Motor neuron (in vitro differentiated cells): ENCODE results near the gene ANKFN1. TPM values are rescaled to one million over a fixed set of nuclear protein-coding genes. Genes with fewer than 3 reads are reported as not detected.
A peak's percentile ranks its signal among the peaks of the same experiment; 100 is the strongest.

Source experiments
- ATAC-seq, 8 experiments: fragments of 200-7000 bp; cut with Tn5 transposase; replicated peaks in 6 of 8; 2 replicates each; pipeline ENCODE4 v1.8.0; 2021; ENCODE audit warnings: mild to moderate bottlenecking in 8 of 8, moderate library complexity in 8 of 8
- H3K27ac ChIP-seq, 2 donors: fragments of 250-450 bp; sonication (Bioruptor Pico); 2 replicates each; pipeline ENCODE4 v1.9.0; 2021; ENCODE audit warnings: antibody characterized with exemption in 2 of 2, mild to moderate bottlenecking in 2 of 2, moderate library complexity in 1 of 2
- H3K4me1 ChIP-seq, 2 donors: fragments of 250-450 bp; sonication (Bioruptor Pico); replicated peaks in 1 of 2; 2 replicates each; pipeline ENCODE4 v1.6.1; 2021; ENCODE audit warnings: antibody characterized with exemption in 2 of 2, mild to moderate bottlenecking in 2 of 2, moderate library complexity in 1 of 2
- H3K4me3 ChIP-seq, 5 donors: fragments of 250-450 bp; sonication (Bioruptor Pico); 2 replicates each; pipeline ENCODE4 v1.9.0; 2021; ENCODE audit warnings: antibody characterized with exemption in 5 of 5, mild to moderate bottlenecking in 5 of 5, moderate library complexity in 4 of 5
- WGBS, 10 experiments: fragments of 450-650 bp; shearing (Covaris generic); methylation state at CpG; one replicate each; pipeline ENCODE4 v1.0.0; 2022; 5-methylcytosine and 5-hydroxymethylcytosine counted together
- in situ Hi-C, 9 experiments: fragments of 400-800 bp; cut with MboI; loops; one replicate each; pipeline ENCODE4 v1.15.0; 2021; ENCODE audit warnings: low sequenced_read_pairs in 9 of 9, low pct_unique_long_range_greater_than_20kb in 2 of 9; ENCODE audit not compliant: unreplicated experiment in 9 of 9
- total RNA-seq, 8 experiments: library from RNA; unstranded; fragments of 300-600 nt; gene quantifications; 2 replicates each; pipeline versions ENCODE4 v1.2.3 to v1.2.4, GENCODE V29; 2022

The ANKFN1 gene
- total RNA-seq, 8 experiments from 2014 or later: 0.35 to 19.2 (median 1.1) TPM; not detected in 1

GRCh38 chr17:56448371-56448770 lies 295.1 kb downstream of the ANKFN1 start:
- H3K4me3 ChIP-seq: no peak overlapping the region
- in situ Hi-C loops: no loop called here
- ATAC-seq: no peak
- 0 to 92% (median 75%) methylated on average over 1 to 2 of the region's 2 CpGs; no CpG with 5 or more reads in 1 of the 10 experiments for WGBS, 10 experiments
- H3K4me1 ChIP-seq: no peaks in the 10 kb centered on the region
- H3K27ac ChIP-seq: no peak overlapping the region

GRCh38 chr17:56449176-56449575 lies 295.9 kb downstream of the ANKFN1 start:
- no peak overlapping the region for H3K4me3 ChIP-seq
- in situ Hi-C loops: no loop called here
- no peak for ATAC-seq
- no peak overlapping the region for H3K27ac ChIP-seq
- no peaks in the 10 kb centered on the region for H3K4me1 ChIP-seq
- WGBS, 10 experiments: 29 to 100% (median 65%) methylated on average over 1 to 8 of the region's 8 CpGs

- in situ Hi-C loops: loop anchor here in 1 of 9 experiments (25.0 kb wide), 1 partner anchor 614 kb away; no protein-coding TSS in a partner anchor
- 0 to 100% (median 80%) methylated on average over 1 of the region's 1 CpG; no CpG with 5 or more reads in 5 of the 10 experiments for WGBS, 10 experiments
- ATAC-seq: no peak
- Histone ChIP-seq H3K27ac (no peak overlapping the region), H3K4me3 (no peak overlapping the region), H3K4me1 (no peaks in the 10 kb centered on the region)
These were observed 298.4 kb downstream of the ANKFN1 start for GRCh38 chr17:56451629-56452028.

- 20 to 100% (median 80%) methylated on average over 1 of the region's 1 CpG; no CpG with 5 or more reads in 3 of the 10 experiments for WGBS, 10 experiments
- no peak overlapping the region for H3K27ac ChIP-seq
- no peaks in the 10 kb centered on the region for H3K4me1 ChIP-seq
- no peak for ATAC-seq
- in situ Hi-C loops: loop anchor here in 1 of 9 experiments (25.0 kb wide), 1 partner anchor 615 kb away; no protein-coding TSS in a partner anchor
- H3K4me3 ChIP-seq: no peak overlapping the region
These were observed 299.2 kb downstream of the ANKFN1 start for GRCh38 chr17:56452461-56452860.

GRCh38 chr17:56457501-56457900 lies 304.2 kb downstream of the ANKFN1 start:
- 0 to 89% (median 63%) methylated on average over 1 to 5 of the region's 5 CpGs for WGBS, 10 experiments
- no peak overlapping the region for H3K27ac ChIP-seq
- H3K4me1 ChIP-seq: no peaks in the 10 kb centered on the region
- no peak for ATAC-seq
- in situ Hi-C loops: loop anchor here in 1 of 9 experiments (25.0 kb wide), 1 partner anchor 620 kb away; no protein-coding TSS in a partner anchor
- no peak overlapping the region for H3K4me3 ChIP-seq

- no peak overlapping the region for H3K4me3 ChIP-seq
- in situ Hi-C loops: loop anchor here in 1 of 9 experiments (25.0 kb wide), 1 partner anchor 629 kb away; no protein-coding TSS in a partner anchor
- no peaks in the 10 kb centered on the region for H3K4me1 ChIP-seq
- H3K27ac ChIP-seq: no peak overlapping the region
- no peak for ATAC-seq
- 40 to 100% (median 89%) methylated on average over 1 of the region's 1 CpG; no CpG with 5 or more reads in 1 of the 10 experiments for WGBS, 10 experiments
These were observed 312.6 kb downstream of the ANKFN1 start for GRCh38 chr17:56465886-56466285.

- no peak overlapping the region for H3K27ac ChIP-seq
- H3K4me3 ChIP-seq: no peak overlapping the region
- H3K4me1 ChIP-seq: no peaks in the 10 kb centered on the region
- in situ Hi-C loops: loop anchor here in 1 of 9 experiments (25.0 kb wide), 1 partner anchor 632 kb away; no protein-coding TSS in a partner anchor
- 33 to 57% methylated on average over 1 of the region's 2 CpGs; no CpG with 5 or more reads in 8 of the 10 experiments for WGBS, 10 experiments
- no peak for ATAC-seq
These were observed 315.6 kb downstream of the ANKFN1 start for GRCh38 chr17:56468840-56469239.

GRCh38 chr17:56471696-56472095 lies 318.4 kb downstream of the ANKFN1 start:
- 29 to 100% (median 85%) methylated on average over 1 to 3 of the region's 3 CpGs for WGBS, 10 experiments
- in situ Hi-C loops: loop anchor here in 1 of 9 experiments (25.0 kb wide), 1 partner anchor 634 kb away; no protein-coding TSS in a partner anchor
- Histone ChIP-seq H3K4me1 (no peaks in the 10 kb centered on the region), H3K27ac (no peak overlapping the region), H3K4me3 (no peak overlapping the region)
- ATAC-seq: no peak

- Histone ChIP-seq H3K4me1 (no peaks in the 10 kb centered on the region), H3K27ac (no peak overlapping the region), H3K4me3 (no peak overlapping the region)
- ATAC-seq: no peak
- 0 to 100% (median 85%) methylated on average over 1 of the region's 1 CpG; no CpG with 5 or more reads in 2 of the 10 experiments for WGBS, 10 experiments
- in situ Hi-C loops: no loop called here
These were observed 321.8 kb downstream of the ANKFN1 start for GRCh38 chr17:56475116-56475515.

- in situ Hi-C loops: no loop called here
- H3K4me3 ChIP-seq: no peak overlapping the region
- peak in 3 of 8 experiments; percentile 33 to 48 (median 40) for ATAC-seq
- peaks cover 5 to 6% of the 10 kb centered on the region in 2 donors for H3K4me1 ChIP-seq
- no peak overlapping the region for H3K27ac ChIP-seq
- 34 to 75% (median 64%) methylated on average over 5 to 7 of the region's 7 CpGs for WGBS, 10 experiments
These were observed 325.7 kb downstream of the ANKFN1 start for GRCh38 chr17:56478836-56479447.

- WGBS, 10 experiments: 0 to 100% (median 72%) methylated on average over 1 of the region's 1 CpG; no CpG with 5 or more reads in 4 of the 10 experiments
- ATAC-seq: no peak
- in situ Hi-C loops: loop anchor here in 1 of 9 experiments (10.0 kb wide), 1 partner anchor 356 kb away; no protein-coding TSS in a partner anchor
- H3K27ac ChIP-seq: no peak overlapping the region
- peaks cover 5 to 6% of the 10 kb centered on the region in 2 donors for H3K4me1 ChIP-seq
- H3K4me3 ChIP-seq: no peak overlapping the region
These were observed 327.2 kb downstream of the ANKFN1 start for GRCh38 chr17:56480501-56480900.

GRCh38 chr17:56481659-56482058 lies 328.4 kb downstream of the ANKFN1 start:
- Histone ChIP-seq H3K4me1 (peaks cover 5 to 6% of the 10 kb centered on the region in 2 donors), H3K4me3 (no peak overlapping the region), H3K27ac (no peak overlapping the region)
- no peak for ATAC-seq
- WGBS, 10 experiments: 6 to 93% (median 83%) methylated on average over 2 to 5 of the region's 5 CpGs; no CpG with 5 or more reads in 1 of the 10 experiments
- in situ Hi-C loops: loop anchor here in 1 of 9 experiments (10.0 kb wide), 1 partner anchor 357 kb away; no protein-coding TSS in a partner anchor

- in situ Hi-C loops: loop anchor here in 1 of 9 experiments (10.0 kb wide), 1 partner anchor 357 kb away; no protein-coding TSS in a partner anchor
- WGBS, 10 experiments: 0 to 84% (median 67%) methylated on average over 2 to 6 of the region's 6 CpGs; no CpG with 5 or more reads in 3 of the 10 experiments
- H3K27ac ChIP-seq: no peak overlapping the region
These were observed 329.0 kb downstream of the ANKFN1 start for GRCh38 chr17:56482229-56482628.

More at GRCh38 chr17:56482229-56482628, 329.0 kb downstream of the ANKFN1 start:
- H3K4me3 ChIP-seq: no peak overlapping the region
- ATAC-seq: no peak
- peaks cover 5 to 6% of the 10 kb centered on the region in 2 donors for H3K4me1 ChIP-seq
